ENCODE measurements around the gene SUV39H2. TPM values are rescaled to one million over a fixed set of nuclear protein-coding genes. Genes with fewer than 3 reads are reported as not detected.

SUV39H2 gene
- total RNA-seq, 1 donor from 2014 or later: not detected

GRCh38 chr10:14909101-14909500, 30.4 kb downstream of the SUV39H2 start:
- no peaks in the 10 kb centered on the region for H3K27me3 ChIP-seq
- no peak overlapping the region for H3K4me3 ChIP-seq
- H3K9me3 ChIP-seq: no peaks in the 10 kb centered on the region
- TF ChIP-seq, protein P1, sequence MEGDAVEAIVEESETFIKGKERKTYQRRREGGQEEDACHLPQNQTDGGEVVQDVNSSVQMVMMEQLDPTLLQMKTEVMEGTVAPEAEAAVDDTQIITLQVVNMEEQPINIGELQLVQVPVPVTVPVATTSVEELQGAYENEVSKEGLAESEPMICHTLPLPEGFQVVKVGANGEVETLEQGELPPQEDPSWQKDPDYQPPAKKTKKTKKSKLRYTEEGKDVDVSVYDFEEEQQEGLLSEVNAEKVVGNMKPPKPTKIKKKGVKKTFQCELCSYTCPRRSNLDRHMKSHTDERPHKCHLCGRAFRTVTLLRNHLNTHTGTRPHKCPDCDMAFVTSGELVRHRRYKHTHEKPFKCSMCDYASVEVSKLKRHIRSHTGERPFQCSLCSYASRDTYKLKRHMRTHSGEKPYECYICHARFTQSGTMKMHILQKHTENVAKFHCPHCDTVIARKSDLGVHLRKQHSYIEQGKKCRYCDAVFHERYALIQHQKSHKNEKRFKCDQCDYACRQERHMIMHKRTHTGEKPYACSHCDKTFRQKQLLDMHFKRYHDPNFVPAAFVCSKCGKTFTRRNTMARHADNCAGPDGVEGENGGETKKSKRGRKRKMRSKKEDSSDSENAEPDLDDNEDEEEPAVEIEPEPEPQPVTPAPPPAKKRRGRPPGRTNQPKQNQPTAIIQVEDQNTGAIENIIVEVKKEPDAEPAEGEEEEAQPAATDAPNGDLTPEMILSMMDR (IDR thresholded peaks at IDR 0.05): no peak
- peaks cover 37 to 52% of the 10 kb centered on the region in 2 donors for H3K36me3 ChIP-seq
- H3K4me1 ChIP-seq: no peaks in the 10 kb centered on the region
- DNase-seq (ENCODE audit: low spot score in 2 of 2): no peak
- intact Hi-C loops (cut with DNase I): no loop called here
- no peak overlapping the region for H3K27ac ChIP-seq

DNA sequence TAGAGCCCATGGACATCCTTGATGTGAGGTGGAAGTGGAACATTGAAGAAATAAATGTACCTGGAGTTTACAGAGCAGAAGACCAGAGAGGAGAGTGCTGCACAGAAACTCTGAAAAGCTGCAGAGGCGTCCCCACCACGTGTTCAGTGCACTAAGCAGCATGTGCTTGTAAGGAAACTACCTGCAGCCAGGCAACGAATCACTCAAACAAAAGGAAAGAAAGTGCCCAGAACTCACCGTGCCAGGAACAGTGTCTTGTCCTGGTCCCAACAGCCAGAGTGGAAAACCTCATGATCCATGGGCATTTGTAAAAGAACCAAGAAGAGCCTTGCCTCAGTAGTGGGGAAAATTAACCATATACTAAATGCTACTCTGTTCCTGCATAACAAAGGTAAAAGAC, 32.3 kb downstream of the SUV39H2 start:
- Histone ChIP-seq H3K4me1 (no peaks in the 10 kb centered on the region), H3K27ac (no peak overlapping the region), H3K9me3 (no peaks in the 10 kb centered on the region), H3K36me3 (peaks cover 37 to 51% of the 10 kb centered on the region in 2 donors), H3K27me3 (no peaks in the 10 kb centered on the region), H3K4me3 (no peak overlapping the region)
- TF ChIP-seq, protein P1 (IDR thresholded peaks at IDR 0.05): no peak
- intact Hi-C loops (cut with DNase I): no loop called here
- no peak for DNase-seq (ENCODE audit: low spot score in 2 of 2)

- no peak for DNase-seq (ENCODE audit: low spot score in 2 of 2)
- intact Hi-C loops (cut with DNase I): no loop called here
- H3K4me3 ChIP-seq: no peak overlapping the region
- H3K27me3 ChIP-seq: no peaks in the 10 kb centered on the region
- H3K9me3 ChIP-seq: peaks cover 0 to 8% of the 10 kb centered on the region in 2 donors
- peaks cover 39 to 59% of the 10 kb centered on the region in 2 donors for H3K36me3 ChIP-seq
- no peaks in the 10 kb centered on the region for H3K4me1 ChIP-seq
- TF ChIP-seq, protein P1 (IDR thresholded peaks at IDR 0.05): no peak
- H3K27ac ChIP-seq: no peak overlapping the region
Measured at GRCh38 chr10:14911801-14912200, 33.1 kb downstream of the SUV39H2 start.

- H3K4me1 ChIP-seq: no peaks in the 10 kb centered on the region
- H3K36me3 ChIP-seq: peaks cover 50 to 70% of the 10 kb centered on the region in 2 donors
- H3K9me3 ChIP-seq: peaks cover 7 to 25% of the 10 kb centered on the region in 2 donors
- H3K27ac ChIP-seq: no peak overlapping the region
- TF ChIP-seq, protein P1 (IDR thresholded peaks at IDR 0.05): no peak
- DNase-seq (ENCODE audit: low spot score in 2 of 2): no peak
- intact Hi-C loops (cut with DNase I): no loop called here
- H3K4me3 ChIP-seq: no peak overlapping the region
- no peaks in the 10 kb centered on the region for H3K27me3 ChIP-seq
Measured at GRCh38 chr10:14916600-14916999, 37.9 kb downstream of the SUV39H2 start.

DNA sequence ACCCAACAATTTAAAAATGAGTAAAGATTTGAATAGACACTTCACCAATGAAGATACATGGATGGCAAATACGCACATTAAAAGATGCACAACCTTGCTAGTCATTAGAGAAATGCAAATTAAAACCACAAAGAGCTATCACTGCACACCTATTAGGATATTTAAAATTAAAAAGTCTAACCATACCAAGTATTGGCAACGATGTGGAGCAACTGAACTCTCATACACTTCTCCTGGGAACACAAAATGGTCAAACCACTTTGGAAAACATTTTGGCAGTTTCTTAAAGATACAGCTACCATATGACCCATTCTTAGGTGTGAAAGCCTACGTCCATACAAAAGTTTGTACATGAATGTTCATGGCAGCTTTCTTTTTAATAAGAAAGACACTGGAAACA, 39.2 kb downstream of the SUV39H2 start:
- Histone ChIP-seq H3K4me3 (no peak overlapping the region), H3K27me3 (no peaks in the 10 kb centered on the region), H3K4me1 (no peaks in the 10 kb centered on the region), H3K27ac (no peak overlapping the region), H3K36me3 (peaks cover 53 to 81% of the 10 kb centered on the region in 2 donors), H3K9me3 (peaks cover 7 to 25% of the 10 kb centered on the region in 2 donors)
- TF ChIP-seq, protein P1 (IDR thresholded peaks at IDR 0.05): no peak
- intact Hi-C loops (cut with DNase I): no loop called here
- DNase-seq (ENCODE audit: low spot score in 2 of 2): no peak

- Histone ChIP-seq H3K9me3 (peaks cover 7 to 25% of the 10 kb centered on the region in 2 donors), H3K36me3 (peaks cover 58 to 84% of the 10 kb centered on the region in 2 donors), H3K27me3 (no peaks in the 10 kb centered on the region), H3K4me1 (no peaks in the 10 kb centered on the region), H3K4me3 (no peak overlapping the region), H3K27ac (no peak overlapping the region)
- intact Hi-C loops (cut with DNase I): no loop called here
- no peak for DNase-seq (ENCODE audit: low spot score in 2 of 2)
- TF ChIP-seq, protein P1 (IDR thresholded peaks at IDR 0.05): no peak
Measured at GRCh38 chr10:14918964-14919363, 40.3 kb downstream of the SUV39H2 start.
